CD4-positive, alpha-beta memory T cell (primary cell): Measurements from ENCODE around the gene NOL4L. TPM values are rescaled to one million over a fixed set of nuclear protein-coding genes. Genes with fewer than 3 reads are reported as not detected.

ENCODE experiments used
- CTCF ChIA-PET: fragments of 350-600 bp; sonication (Branson Sonifier 250); formaldehyde crosslinking; loops from one replicate; lab custom pipeline; 2021; ENCODE audit warnings: inconsistent platforms; ENCODE audit not compliant: partially characterized antibody; lab: Charles Lee
- POLR2A ChIA-PET: fragments of 350-600 bp; sonication (Branson Sonifier 250); formaldehyde crosslinking; loops from one replicate; lab custom pipeline; 2021; ENCODE audit not compliant: partially characterized antibody; lab: Charles Lee
- DNase-seq, 5 donors: peaks; one replicate each; pipeline versions ENCODE4 v3.0.0 to v3.0.0-alpha.2; 2020 to 2022; ENCODE audit warnings: mixed read lengths in 1 of 5
- H3K27ac ChIP-seq: one replicate; pipeline ENCODE4 v1.7.0; 2013; ENCODE audit warnings: low read depth, low read length
- H3K27me3 ChIP-seq: 2 replicates; pipeline ENCODE4 v1.7.0; 2013; ENCODE audit warnings: mild to moderate bottlenecking, low read length, moderate library complexity; ENCODE audit not compliant: insufficient read depth
- H3K36me3 ChIP-seq: 2 replicates; pipeline ENCODE4 v1.7.0; 2013; ENCODE audit warnings: mild to moderate bottlenecking, low read length, moderate library complexity; ENCODE audit not compliant: insufficient read depth
- H3K4me1 ChIP-seq: 2 replicates; pipeline ENCODE4 v1.7.0; 2013; ENCODE audit warnings: mild to moderate bottlenecking, low read length, moderate library complexity; ENCODE audit not compliant: insufficient read depth
- H3K4me3 ChIP-seq, 2 donors: one replicate each; pipeline ENCODE4 v1.7.0; 2013; ENCODE audit warnings: low read length in 2 of 2, mild to moderate bottlenecking in 1 of 2
- H3K9me3 ChIP-seq, 2 donors: one replicate each; pipeline ENCODE4 v1.7.0; 2013; ENCODE audit warnings: low read length in 2 of 2, control low read depth in 1 of 2; ENCODE audit not compliant: control insufficient read depth in 1 of 2
- H3K27ac Mint-ChIP-seq, 7 donors: one replicate each; pipeline ENCODE4 v1.8.0; 2020 to 2021; ENCODE audit warnings: mixed read lengths in 7 of 7, mild to moderate bottlenecking in 6 of 7, inconsistent platforms in 3 of 7, moderate library complexity in 3 of 7
- H3K27me3 Mint-ChIP-seq, 2 donors: one replicate each; pipeline ENCODE4 v1.8.0; 2020 to 2021; ENCODE audit warnings: mixed read lengths in 2 of 2
- H3K36me3 Mint-ChIP-seq, 2 donors: one replicate each; pipeline ENCODE4 v1.8.0; 2020 to 2021; ENCODE audit warnings: mixed read lengths in 2 of 2, inconsistent platforms in 1 of 2, mild to moderate bottlenecking in 1 of 2
- H3K4me1 Mint-ChIP-seq, 4 donors: one replicate each; pipeline ENCODE4 v1.8.0; 2020 to 2021; ENCODE audit warnings: mixed read lengths in 4 of 4, mild to moderate bottlenecking in 1 of 4
- H3K4me3 Mint-ChIP-seq, 8 donors: one replicate each; pipeline ENCODE4 v1.8.0; 2020 to 2021; ENCODE audit warnings: mixed read lengths in 8 of 8, mild to moderate bottlenecking in 7 of 8, moderate library complexity in 6 of 8, inconsistent platforms in 3 of 8
- H3K9me3 Mint-ChIP-seq, 8 donors: one replicate each; pipeline ENCODE4 v1.8.0; 2020 to 2021; ENCODE audit warnings: mixed read lengths in 8 of 8, mild to moderate bottlenecking in 5 of 8, inconsistent platforms in 3 of 8, moderate library complexity in 1 of 8
- intact Hi-C: fragments of 100-400 bp; cut with micrococcal nuclease; formaldehyde crosslinking; loops from one replicate; pipeline ENCODE4 v1.15.1; 2023
- polyA plus RNA-seq, 2 donors: library from polyadenylated mRNA; unstranded; fragments of 300-500 nt; fragmentation: Illumina TruSeq; gene quantifications; one replicate each; pipeline ENCODE4 v1.2.3, GENCODE V29; 2021
- total RNA-seq, 2 experiments: library from RNA; stranded (reverse); gene quantifications; one replicate each; pipeline ENCODE4 v1.2.3, GENCODE V29; 2021

The NOL4L gene
- total and polyA plus RNA-seq, 4 experiments from 2014 or later: 7.0 to 74.2 (median 47.5) TPM

DNA sequence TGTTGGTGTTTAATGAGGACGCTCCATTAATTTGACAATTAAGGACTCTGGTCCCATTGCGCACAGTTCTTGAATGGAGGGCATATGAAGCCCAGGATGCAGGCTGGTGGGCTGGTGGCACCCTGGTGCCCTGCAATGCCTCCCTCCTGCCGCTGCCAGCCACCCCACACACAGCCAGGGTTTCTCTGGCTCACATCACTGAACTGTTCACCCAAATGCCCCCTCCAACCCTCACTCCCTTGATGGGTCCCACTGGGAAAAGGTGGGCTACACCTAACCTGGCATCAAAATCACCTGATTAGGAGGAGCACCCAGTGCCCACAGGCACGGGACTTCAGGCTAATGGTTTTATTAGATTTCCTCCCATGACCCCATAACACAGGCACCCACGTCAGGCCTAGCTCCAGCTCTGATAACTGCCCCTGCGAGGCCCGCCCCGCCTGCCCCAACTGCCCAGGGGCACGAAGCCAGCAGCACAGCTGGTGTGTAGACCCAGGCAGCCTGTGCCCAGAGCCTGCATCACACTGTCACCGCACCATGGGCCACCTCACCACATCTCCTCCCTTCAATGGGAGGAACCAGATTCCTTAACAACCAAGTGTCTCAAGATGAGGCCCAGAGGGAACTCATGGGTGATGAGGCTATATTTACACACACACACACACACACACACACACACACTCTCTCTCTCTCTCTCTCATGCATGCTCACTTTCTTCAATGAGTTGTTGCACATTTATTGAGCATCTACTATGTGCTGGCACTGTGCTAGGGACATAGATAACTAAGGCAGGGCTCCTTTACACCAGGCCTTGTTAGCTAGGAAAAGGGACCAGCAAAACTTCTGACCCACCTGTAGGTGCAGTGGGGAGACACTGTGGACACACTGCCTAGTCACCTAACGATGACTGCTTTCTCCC, 107.3 kb downstream of the NOL4L start:
- H3K27ac Mint-ChIP-seq: peak overlapping the region; percentile 9 to 87 (median 65)
- intact Hi-C loops: no loop called here
- peak overlapping the region in 1 of 8 donors; percentile 45 for H3K4me3 Mint-ChIP-seq
- Histone ChIP-seq H3K9me3 (no peaks in the 10 kb centered on the region), H3K4me1 (peaks cover 64% of the 10 kb centered on the region), H3K27me3 (no peaks in the 10 kb centered on the region), H3K27ac (no peak overlapping the region), H3K36me3 (peaks cover 13% of the 10 kb centered on the region), H3K4me3 (no peak overlapping the region)
- ChIA-PET CTCF (interaction anchor here (0.8 kb wide), 1 partner anchor 31 kb away, joined by 3 read pairs; no protein-coding TSS in a partner anchor), POLR2A (interaction anchor here (0.9 kb wide), 1 partner anchor 16 kb away, joined by 3 read pairs; no protein-coding TSS in a partner anchor)
- H3K27me3 Mint-ChIP-seq: no peaks in the 10 kb centered on the region
- H3K4me1 Mint-ChIP-seq: peaks cover 23 to 56% (median 45%) of the 10 kb centered on the region in 4 donors
- H3K9me3 Mint-ChIP-seq: no peaks in the 10 kb centered on the region
- H3K36me3 Mint-ChIP-seq: peaks cover 0 to 5% of the 10 kb centered on the region in 2 donors
- no peak for DNase-seq

DNA sequence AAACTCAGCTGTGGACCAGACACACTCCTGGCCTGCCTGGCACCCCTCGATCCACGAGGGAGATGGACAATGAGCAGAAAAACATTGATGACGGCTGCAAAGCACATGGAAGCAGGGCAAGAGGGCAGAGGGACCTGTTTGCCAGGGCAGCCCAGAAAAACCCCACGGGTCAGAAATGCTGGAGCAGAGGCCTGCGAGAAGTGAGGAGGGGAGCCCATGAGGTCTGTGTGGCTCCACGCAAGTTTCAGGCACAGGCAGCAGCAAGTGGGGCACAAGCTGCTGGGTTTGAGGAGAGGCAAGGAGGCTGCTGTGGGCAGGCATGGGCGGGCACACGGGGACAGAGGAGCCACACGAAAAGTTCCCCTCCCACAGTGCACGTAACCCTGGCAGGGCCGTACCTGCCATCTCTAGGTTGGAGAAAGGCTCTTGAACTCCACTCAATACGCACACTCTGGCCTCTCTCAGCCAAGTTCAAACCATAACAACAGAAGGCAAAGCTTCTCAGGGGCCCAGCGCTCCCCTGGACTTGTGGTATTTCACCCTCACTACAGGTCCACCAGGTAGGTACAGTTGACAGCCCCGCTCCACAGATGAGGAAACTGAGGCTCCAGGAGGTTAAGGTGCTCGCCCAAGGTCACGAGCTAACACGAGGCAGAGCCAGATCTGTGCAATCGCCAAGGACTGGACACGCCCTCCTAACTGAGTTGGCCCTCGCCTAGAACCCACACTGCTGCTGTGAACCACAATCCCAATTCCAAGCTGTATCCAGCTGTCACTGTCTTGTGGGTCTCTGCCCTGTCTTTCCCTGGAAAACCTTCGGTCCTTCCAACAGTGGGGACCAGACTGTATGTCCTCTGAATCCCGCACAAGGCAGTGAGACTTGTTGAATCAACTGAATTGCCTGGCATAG, 108.2 kb downstream of the NOL4L start:
- Mint-ChIP-seq H3K27ac (peak overlapping the region; percentile 52 to 91 (median 88)), H3K36me3 (peaks cover 0 to 7% of the 10 kb centered on the region in 2 donors), H3K4me1 (peaks cover 23 to 56% (median 45%) of the 10 kb centered on the region in 4 donors), H3K27me3 (no peaks in the 10 kb centered on the region), H3K4me3 (no peak overlapping the region), H3K9me3 (no peaks in the 10 kb centered on the region)
- H3K4me1 ChIP-seq: peaks cover 58% of the 10 kb centered on the region
- no peaks in the 10 kb centered on the region for H3K27me3 ChIP-seq
- DNase-seq: no peak
- H3K9me3 ChIP-seq: no peaks in the 10 kb centered on the region
- intact Hi-C loops: no loop called here
- ChIA-PET CTCF (interaction anchor here (1.1 kb wide), 1 partner anchor 9 kb away, joined by 4 read pairs; no protein-coding TSS in a partner anchor), POLR2A (interaction anchor here (1.3 kb wide), 1 partner anchor 8 kb away, joined by 4 read pairs; no protein-coding TSS in a partner anchor)
- no peak overlapping the region for H3K27ac ChIP-seq
- H3K36me3 ChIP-seq: peaks cover 21% of the 10 kb centered on the region
- H3K4me3 ChIP-seq: no peak overlapping the region

DNA sequence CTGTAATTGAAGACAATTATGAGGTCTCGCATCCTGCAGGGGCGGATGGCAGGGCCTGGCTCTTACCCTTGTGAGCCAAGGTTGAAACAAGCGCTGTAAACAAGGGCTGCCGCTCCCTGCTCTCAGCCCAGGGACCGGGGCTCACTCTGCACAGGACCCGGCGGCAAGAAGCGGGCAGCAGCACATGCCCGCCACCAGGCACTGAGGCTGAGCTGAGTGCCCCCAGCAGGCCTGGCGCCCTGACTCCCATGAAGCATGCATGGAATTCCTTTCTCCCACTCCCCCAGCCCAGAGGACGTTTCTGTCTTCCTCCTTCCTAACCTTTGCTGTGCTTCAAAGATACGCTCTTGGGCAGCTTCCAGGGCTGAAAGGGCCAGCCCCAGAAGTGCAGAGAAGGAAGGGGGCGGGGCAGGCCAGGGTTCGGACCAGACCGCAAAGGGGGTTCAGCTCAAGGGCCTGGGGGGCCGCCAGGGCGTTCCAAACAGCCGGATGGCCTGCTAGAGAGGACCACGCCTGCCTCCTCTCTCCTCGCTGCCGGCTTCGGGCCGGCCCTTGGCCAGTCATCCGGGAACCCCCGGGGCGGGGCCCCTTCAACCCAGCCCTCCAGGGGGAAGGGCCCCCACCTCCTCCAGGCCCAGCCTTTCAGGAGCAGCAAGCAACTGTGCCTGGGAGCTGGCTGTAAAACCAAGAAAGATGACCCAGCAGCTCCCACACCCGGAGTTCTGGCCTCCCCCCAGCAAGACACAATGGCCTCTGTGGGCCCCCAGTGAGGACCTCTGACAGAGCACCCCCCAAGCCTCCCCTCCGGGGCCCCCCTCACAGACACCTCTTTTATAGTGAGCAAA, 109.9 kb downstream of the NOL4L start:
- peaks cover 21% of the 10 kb centered on the region for H3K36me3 ChIP-seq
- peaks cover 22 to 57% (median 46%) of the 10 kb centered on the region in 4 donors for H3K4me1 Mint-ChIP-seq
- no peaks in the 10 kb centered on the region for H3K27me3 Mint-ChIP-seq
- POLR2A ChIA-PET: no interaction called here
- H3K9me3 Mint-ChIP-seq: no peaks in the 10 kb centered on the region
- no peaks in the 10 kb centered on the region for H3K9me3 ChIP-seq
- H3K27me3 ChIP-seq: no peaks in the 10 kb centered on the region
- H3K4me3 ChIP-seq: no peak overlapping the region
- H3K27ac Mint-ChIP-seq: peak overlapping the region in 4 of 7 donors; percentile 67 to 91 (median 77)
- no peak overlapping the region for H3K4me3 Mint-ChIP-seq
- H3K36me3 Mint-ChIP-seq: peaks cover 0 to 15% of the 10 kb centered on the region in 2 donors
- H3K27ac ChIP-seq: no peak overlapping the region
- CTCF ChIA-PET: interaction anchor here (1.5 kb wide), 1 partner anchor 10 kb away, joined by 4 read pairs; no protein-coding TSS in a partner anchor
- intact Hi-C loops: no loop called here
- no peak for DNase-seq
- H3K4me1 ChIP-seq: peaks cover 41% of the 10 kb centered on the region

DNA sequence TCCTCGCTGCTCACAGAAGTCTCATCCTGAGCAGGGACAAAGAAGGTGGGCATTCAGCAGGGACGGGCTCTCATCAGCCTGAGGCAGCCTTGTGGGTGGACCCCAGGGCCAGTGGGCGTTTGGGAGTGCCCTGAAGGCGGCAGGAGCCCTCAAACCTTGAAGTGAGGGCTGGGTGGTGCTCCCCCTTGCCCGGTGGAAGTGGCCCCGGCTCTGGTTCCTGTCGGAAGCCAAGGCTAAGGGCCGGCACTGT, 110.5 kb downstream of the NOL4L start:
- ChIA-PET POLR2A (no interaction called here), CTCF (interaction anchor here (1.5 kb wide), 1 partner anchor 11 kb away, joined by 4 read pairs; no protein-coding TSS in a partner anchor)
- Mint-ChIP-seq H3K4me1 (peaks cover 20 to 53% (median 43%) of the 10 kb centered on the region in 4 donors), H3K36me3 (peaks cover 0 to 16% of the 10 kb centered on the region in 2 donors), H3K9me3 (no peaks in the 10 kb centered on the region), H3K4me3 (no peak overlapping the region), H3K27me3 (no peaks in the 10 kb centered on the region), H3K27ac (no peak overlapping the region)
- intact Hi-C loops: no loop called here
- no peaks in the 10 kb centered on the region for H3K27me3 ChIP-seq
- H3K27ac ChIP-seq: no peak overlapping the region
- no peak for DNase-seq
- H3K36me3 ChIP-seq: peaks cover 21% of the 10 kb centered on the region
- no peaks in the 10 kb centered on the region for H3K9me3 ChIP-seq
- H3K4me3 ChIP-seq: no peak overlapping the region
- peaks cover 35% of the 10 kb centered on the region for H3K4me1 ChIP-seq

DNA sequence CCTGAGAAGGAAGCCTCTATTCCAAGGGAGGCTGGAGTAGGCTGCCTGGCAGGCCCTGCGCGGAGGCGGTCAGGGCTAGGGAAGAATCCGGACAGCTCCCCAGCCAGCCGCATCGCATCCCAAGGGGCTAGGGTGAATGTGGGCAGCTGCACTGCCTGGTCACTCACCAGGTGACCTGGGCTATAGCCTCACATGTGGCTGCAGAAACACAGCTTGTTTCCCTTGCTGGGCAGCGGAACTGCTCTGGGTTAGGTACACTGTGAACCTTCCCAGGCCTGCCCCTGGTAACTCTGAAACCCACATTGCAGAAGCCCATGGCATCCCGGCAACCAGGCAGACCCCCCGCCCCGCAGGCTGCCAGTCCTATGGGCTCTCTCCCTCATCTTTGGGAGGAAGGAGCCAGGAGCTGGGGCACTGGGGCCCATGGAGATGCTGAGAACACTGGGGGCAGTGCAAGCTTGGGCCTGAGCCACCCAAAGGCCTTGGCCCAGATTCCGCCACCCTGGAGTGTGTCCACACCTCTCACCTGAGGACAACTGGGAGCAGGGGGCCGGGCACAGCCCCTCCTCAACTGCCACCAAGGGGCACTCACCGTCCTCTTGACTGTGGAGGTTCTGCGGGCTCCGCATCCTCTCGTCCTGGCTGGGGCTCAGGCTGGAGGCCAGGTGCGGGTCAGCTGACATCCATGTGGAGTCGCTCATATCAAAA, 111.0 kb downstream of the NOL4L start:
- Histone ChIP-seq H3K36me3 (peaks cover 21% of the 10 kb centered on the region), H3K27me3 (no peaks in the 10 kb centered on the region), H3K4me1 (peaks cover 30% of the 10 kb centered on the region), H3K27ac (no peak overlapping the region), H3K9me3 (no peaks in the 10 kb centered on the region), H3K4me3 (no peak overlapping the region)
- Mint-ChIP-seq H3K4me3 (no peak overlapping the region), H3K9me3 (no peaks in the 10 kb centered on the region), H3K36me3 (peaks cover 0 to 16% of the 10 kb centered on the region in 2 donors), H3K27me3 (no peaks in the 10 kb centered on the region), H3K27ac (peak overlapping the region in 4 of 7 donors; percentile 12 to 77 (median 36)), H3K4me1 (peaks cover 18 to 50% (median 39%) of the 10 kb centered on the region in 4 donors)
- ChIA-PET CTCF (interaction anchor here (1.5 kb wide), 1 partner anchor 11 kb away, joined by 4 read pairs; no protein-coding TSS in a partner anchor), POLR2A (no interaction called here)
- intact Hi-C loops: no loop called here
- DNase-seq: no peak
